Limb (tissue), 2 donors: ENCODE measurements around the gene HMGN4.

Experiments used
- DNase-seq, 2 donors: peaks; one replicate each; pipeline ENCODE4 v3.0.0-alpha.2; 2016; ENCODE audit errors: extremely low spot score in 2 of 2

The HMGN4 gene

DNA sequence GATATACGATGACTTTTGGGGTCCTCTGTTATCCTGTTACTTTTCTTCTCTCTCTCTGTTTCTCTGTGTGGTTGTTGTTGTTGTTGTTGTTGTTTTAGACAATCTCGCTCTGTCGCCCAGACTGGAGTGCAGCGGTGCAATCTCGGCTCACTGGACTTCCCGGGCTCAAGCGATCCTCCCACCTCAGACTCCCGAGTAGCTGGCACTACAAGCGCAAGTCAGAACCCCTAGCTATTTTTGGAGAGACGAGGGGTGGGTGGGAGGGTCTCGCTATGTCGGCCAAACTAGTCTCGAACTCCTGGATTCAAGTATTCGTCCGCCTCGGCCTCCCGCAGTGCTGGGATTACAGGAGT, 39.5 kb downstream of the HMGN4 start:
- DNase-seq: no peak

DNA sequence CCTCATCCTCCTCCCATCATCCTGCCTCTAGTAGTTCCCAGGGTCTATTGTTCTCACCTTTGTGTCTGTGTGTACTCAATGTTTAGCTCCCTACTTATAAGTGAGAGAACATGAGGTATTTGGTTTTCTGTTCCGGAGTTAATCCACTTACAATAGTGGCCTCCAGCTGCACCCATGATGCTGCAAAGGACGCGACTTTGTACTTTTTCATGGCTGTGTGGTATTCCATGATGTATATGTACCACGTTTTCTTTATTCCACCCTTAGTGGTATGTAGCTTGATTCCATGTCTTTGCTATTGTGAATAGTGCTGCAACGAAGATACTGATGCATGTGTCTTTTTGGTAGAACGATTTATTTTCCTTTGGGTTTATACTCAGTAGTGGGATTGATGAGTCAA, 40.1 kb downstream of the HMGN4 start:
- DNase-seq: no peak

DNA sequence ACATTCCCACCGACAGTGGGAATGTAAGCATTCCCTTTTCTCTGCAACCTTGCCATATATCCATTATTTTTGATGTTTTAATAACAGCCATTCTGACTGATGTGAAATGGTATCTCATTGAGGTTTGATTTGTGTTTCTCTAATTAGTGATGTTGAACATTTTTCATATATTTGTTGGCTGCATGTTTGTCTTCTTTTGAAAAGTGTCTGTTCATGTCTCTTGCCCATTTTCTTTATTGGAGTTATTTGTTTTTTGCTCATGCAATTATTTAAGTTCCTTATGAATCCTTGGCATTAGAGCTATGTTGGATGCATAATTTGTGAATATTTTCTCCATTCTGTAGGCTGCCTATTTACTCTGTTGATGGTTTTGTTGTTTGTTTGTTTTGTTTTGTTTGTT, 40.6 kb downstream of the HMGN4 start:
- no peak for DNase-seq

DNA sequence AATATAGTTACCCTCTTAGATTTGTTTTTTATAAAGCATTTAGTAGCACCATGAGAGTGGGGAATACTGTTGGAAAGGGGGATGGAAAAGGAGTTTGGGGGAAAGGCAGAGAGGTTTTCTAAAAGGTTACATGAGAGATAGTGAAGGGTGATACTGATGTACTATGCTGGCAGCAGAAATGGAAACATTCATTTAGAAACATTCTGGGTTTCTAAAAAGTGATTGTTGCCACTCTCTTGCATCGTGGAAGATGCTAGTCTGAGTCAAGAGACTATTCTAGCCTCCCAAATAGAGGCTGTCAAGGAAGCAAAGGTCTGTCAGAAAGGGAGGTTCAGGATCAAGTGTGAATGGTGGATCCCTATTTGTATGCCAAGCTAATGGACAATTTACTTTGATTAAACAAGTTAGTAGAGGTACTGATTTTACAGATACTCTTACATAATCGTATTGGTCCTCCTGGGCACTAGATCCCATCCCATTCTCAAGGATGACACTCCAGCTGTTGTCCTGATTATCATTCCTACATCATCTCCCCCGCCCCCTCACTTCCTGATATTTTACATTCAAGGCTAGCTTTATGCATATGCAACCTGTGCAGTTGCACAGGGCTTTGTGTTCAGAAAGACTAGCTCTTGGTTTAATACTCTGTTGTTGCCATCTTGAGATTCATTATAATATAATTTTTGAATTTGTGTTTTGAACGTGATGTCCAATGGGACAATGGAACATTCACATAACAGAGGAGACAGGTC, 43.2 kb downstream of the HMGN4 start:
- DNase-seq: no peak

DNA sequence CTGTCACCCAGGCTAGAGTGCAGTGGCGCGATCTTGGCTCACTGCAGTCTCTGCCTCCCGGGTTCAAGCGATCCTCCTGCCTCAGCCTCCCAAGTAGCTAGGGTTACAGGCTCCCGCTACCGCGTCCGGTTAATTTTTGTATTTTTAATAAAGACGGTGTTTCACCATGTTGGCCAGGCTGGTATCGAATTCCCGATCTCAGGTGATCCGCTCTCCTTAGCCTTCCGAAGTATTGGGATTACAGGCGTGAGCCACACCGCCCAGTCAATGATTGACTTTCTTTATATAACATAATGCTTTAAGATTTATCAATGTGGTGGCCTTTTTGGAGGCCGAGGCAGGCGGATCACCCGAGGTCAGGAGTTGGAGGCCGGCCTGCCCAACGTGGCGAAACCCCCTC, 50.8 kb downstream of the HMGN4 start:
- no peak for DNase-seq

DNA sequence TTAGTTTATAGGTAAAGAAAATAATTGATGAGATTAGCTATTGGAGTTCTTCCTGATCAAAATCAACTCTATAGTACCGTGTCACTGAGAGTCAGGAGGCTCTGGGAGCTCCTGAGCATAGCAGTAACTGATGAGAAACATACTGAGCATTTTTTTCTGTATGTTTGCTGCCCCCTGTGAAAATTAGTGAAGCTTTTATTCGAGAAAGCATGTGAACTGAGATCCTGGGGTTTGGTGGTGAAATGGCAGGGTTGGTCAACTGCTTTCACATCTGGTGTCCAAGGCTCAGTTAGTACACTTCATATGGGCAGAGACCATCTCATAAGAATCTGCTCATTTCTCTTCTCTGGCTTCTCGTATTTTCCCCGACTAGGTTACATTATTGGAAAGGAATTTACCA, 54.5 kb downstream of the HMGN4 start:
- no peak for DNase-seq

DNA sequence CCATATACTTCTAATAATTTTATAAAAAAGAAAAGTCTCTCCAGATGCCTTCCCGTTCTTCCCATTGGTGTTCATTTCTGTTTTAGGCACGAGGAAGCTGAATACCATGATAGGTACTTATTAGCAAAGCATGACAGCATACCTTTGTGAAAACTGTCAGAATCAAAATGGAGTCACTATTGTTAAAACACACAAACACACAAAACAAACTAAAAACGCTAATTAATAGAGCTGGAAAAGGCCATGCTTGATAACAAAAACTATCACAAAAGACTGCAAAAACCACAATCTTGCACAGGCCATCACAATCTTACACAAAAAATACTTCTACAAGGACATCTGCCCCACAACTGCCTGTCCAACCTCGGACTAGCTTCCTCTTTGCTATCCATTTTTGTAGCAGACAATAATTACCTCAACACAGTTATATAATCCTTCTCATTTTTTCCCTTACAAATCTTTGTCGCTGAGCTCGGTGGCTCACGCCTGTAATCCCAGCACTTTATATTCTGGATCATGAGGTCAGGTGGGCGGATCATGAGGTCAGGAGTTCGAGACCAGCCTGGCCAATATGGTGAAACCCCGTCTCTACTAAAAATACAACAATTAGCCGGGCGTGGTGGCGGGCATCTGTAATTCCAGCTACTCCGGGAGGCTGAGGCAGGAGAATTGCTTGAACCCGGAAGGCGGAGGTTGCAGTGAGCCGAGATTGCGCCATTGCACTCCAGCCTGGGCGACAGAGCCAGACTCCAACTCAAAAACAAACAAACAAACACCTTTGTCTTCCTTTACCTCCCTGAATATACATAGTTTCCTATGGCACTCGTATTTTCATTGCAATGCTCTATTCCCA, 55.3 kb downstream of the HMGN4 start:
- DNase-seq: no peak

DNA sequence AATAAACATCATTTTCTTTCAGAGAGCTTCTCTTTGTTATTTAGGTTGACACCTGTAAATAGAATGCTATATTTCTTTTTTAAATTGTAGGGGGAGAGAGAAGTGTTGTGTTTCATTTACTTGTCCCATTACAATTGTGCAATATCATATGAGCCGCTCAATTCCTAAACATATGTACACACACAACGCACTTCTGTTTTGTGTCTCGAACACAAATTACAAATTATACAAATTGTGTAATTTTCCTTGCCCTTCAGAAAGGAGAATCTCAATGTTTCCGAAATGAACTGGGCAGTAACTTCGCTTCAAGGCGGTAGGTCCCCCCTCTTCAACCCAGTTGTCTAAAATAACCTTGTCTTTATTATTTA, 55.9 kb downstream of the HMGN4 start:
- DNase-seq: no peak

DNA sequence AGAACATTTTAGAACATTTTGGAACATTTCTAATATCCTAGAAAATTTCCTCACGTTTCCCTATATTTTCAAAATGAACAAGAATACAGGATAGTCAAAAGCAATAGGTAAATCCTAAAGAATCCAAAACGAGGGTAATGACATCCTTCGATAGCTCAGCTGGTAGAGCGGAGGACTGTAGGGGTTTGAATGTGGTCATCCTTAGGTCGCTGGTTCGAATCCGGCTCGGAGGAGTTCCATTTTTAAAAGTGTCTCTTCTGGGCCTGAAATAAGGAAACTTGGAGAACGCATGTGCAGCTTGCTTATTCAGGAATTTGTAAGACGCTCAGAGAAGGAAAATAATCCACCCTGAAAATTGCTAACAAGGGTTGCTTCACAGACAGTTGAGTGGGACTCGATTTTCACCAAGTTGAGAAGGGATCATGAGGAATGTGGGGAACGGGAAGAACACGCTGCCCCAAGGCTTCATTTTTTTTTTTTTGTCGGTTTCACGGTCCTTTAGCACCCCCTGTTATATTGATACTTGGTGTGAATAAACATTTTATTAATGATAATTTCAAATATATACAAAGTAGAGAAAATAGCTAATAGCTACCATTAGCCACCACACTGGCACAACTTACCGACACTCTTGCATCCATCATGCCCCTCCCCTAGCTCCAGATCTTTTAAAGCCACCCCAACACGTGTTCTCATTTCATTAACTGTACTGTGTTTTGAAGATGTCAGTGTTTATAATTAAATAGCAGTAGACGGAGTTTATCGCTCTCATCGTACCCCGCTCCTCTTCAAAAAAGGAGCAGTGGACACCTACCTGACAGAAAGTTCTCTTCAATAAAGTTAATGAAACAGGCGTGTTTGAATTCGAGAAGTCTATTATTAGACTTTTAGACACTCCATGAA, 56.8 kb downstream of the HMGN4 start:
- DNase-seq: peak in 1 of 2 donors; percentile 44

DNA sequence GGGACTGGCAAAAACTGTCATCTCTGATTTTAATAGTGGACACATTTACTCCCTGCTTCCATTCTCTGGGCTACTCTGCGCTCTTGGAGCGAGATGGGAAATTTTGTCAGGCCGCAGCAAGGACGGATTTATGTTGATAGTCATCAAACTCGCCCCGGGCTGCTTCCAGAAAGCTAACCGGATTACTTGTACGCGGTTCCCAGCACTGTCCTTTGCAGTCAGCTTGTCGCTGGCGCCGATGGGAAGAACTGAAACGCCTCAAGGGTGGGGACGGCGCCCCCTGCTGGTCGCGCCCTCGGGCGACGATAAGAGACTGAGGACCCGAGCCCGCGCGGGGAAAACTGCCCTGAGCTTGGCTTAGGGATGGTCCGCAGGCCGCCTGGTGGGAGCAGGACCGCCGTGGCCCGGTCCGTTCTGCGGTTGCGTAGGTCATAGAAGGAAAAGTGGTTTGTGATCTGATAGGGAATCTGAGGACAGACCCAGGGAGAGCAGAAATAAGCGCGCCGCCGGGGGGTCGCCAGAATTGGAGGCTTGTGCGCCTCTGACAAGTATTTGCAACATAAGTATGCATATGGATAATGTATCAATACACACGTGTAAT, 57.6 kb downstream of the HMGN4 start:
- peak; percentile 93 to 94 for DNase-seq
